HG02623 (cell line): Measurements from ENCODE around the gene IFITM5.

Source experiments
- ATAC-seq: cut with Tn5 transposase; IDR thresholded peaks from one replicate; pipeline ENCODE4 v1.9.1; 2021; ENCODE audit warnings: moderate library complexity; ENCODE audit not compliant: unreplicated experiment

IFITM5 gene

GRCh38 chr11:285021-285893, 14.1 kb downstream of the IFITM5 start:
- no peak for ATAC-seq

GRCh38 chr11:284105-285020, 15.0 kb downstream of the IFITM5 start:
- no peak for ATAC-seq

- no peak for ATAC-seq
These were observed 15.8 kb downstream of the IFITM5 start for GRCh38 chr11:283405-284104.

- no peak for ATAC-seq
These were observed 16.5 kb downstream of the IFITM5 start for GRCh38 chr11:282630-283360.

- no peak for ATAC-seq
These were observed 17.2 kb downstream of the IFITM5 start for GRCh38 chr11:282171-282570.

GRCh38 chr11:281486-282161, 17.7 kb downstream of the IFITM5 start:
- ATAC-seq, result no peak

- no peak for ATAC-seq
These were observed 18.4 kb downstream of the IFITM5 start for GRCh38 chr11:280706-281485.

- ATAC-seq, result no peak
These were observed 19.2 kb downstream of the IFITM5 start for GRCh38 chr11:279966-280705.

GRCh38 chr11:279040-279965, 20.0 kb downstream of the IFITM5 start:
- no peak for ATAC-seq

GRCh38 chr11:278001-278951, 21.1 kb downstream of the IFITM5 start, which contains the start of gene NLRP6:
NLRP6 (plus strand) TSS chr11:278407; CDS start chr11:278570, 163 bp downstream.
- ATAC-seq, result no peak

- no peak for ATAC-seq
These were observed 23.1 kb downstream of the IFITM5 start for GRCh38 chr11:276219-276618.

GRCh38 chr11:272931-273198, 26.5 kb downstream of the IFITM5 start:
- ATAC-seq, result no peak

GRCh38 chr11:272195-272930, 27.0 kb downstream of the IFITM5 start:
- no peak for ATAC-seq

GRCh38 chr11:271319-271715, 28.0 kb downstream of the IFITM5 start:
- no peak for ATAC-seq

GRCh38 chr11:270451-271318, 28.6 kb downstream of the IFITM5 start:
- ATAC-seq, result no peak
